GM23338 (cell line): Measurements from ENCODE around the gene PPP6R1.

Experiments
- EZH2 ChIP-seq: fragments of 200-600 bp; sonication (generic); IDR thresholded peaks from one replicate; pipeline ENCODE4 v1.8.0; 2017; ENCODE audit warnings: antibody characterized with exemption, mild to moderate bottlenecking, low read depth; ENCODE audit not compliant: unreplicated experiment
- EZH2phosphoT487 ChIP-seq: fragments of 200-600 bp; sonication (generic); IDR thresholded peaks from one replicate; pipeline ENCODE4 v1.8.1; 2018; ENCODE audit warnings: antibody characterized with exemption; ENCODE audit not compliant: unreplicated experiment
- JUNB ChIP-seq: IDR thresholded peaks from one replicate; pipeline ENCODE4 v1.6.1; 2016; ENCODE audit warnings: antibody characterized with exemption; ENCODE audit not compliant: unreplicated experiment
- POLR2AphosphoS5 ChIP-seq: IDR thresholded peaks from 2 replicates; pipeline ENCODE4 v1.6.1; 2016; ENCODE audit warnings: antibody characterized with exemption, low read depth
- REST ChIP-seq: IDR thresholded peaks from one replicate; pipeline ENCODE4 v1.6.1; 2018; ENCODE audit warnings: antibody characterized with exemption; ENCODE audit not compliant: unreplicated experiment
- TF ChIP-seq, protein P1 (sequence below), 2 experiments: fragments of 200-600 bp in 1 of 2; sonication (generic) in 1 of 2; conservative IDR thresholded peaks; 2 replicates each; pipeline versions ENCODE4 v1.5.1 to v1.6.1; 2016 to 2017; ENCODE audit warnings: antibody characterized with exemption in 2 of 2, low read depth in 2 of 2, mild to moderate bottlenecking in 2 of 2, moderate library complexity in 1 of 2
- TF ChIP-seq, protein P2 (sequence below): fragments of 250-450 bp; sonication (Bioruptor Pico); IDR thresholded peaks from 2 replicates; pipeline ENCODE4 v1.5.0; 2020; ENCODE audit warnings: mild to moderate bottlenecking, moderate library complexity

GRCh38 chr19:55266404-55266803 lies 7.6 kb upstream of the PPP6R1 start:
- TF ChIP-seq, protein P1, sequence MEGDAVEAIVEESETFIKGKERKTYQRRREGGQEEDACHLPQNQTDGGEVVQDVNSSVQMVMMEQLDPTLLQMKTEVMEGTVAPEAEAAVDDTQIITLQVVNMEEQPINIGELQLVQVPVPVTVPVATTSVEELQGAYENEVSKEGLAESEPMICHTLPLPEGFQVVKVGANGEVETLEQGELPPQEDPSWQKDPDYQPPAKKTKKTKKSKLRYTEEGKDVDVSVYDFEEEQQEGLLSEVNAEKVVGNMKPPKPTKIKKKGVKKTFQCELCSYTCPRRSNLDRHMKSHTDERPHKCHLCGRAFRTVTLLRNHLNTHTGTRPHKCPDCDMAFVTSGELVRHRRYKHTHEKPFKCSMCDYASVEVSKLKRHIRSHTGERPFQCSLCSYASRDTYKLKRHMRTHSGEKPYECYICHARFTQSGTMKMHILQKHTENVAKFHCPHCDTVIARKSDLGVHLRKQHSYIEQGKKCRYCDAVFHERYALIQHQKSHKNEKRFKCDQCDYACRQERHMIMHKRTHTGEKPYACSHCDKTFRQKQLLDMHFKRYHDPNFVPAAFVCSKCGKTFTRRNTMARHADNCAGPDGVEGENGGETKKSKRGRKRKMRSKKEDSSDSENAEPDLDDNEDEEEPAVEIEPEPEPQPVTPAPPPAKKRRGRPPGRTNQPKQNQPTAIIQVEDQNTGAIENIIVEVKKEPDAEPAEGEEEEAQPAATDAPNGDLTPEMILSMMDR (conservative IDR thresholded peaks at IDR 0.05; ENCODE audit: low read depth in 2 of 2): no peak
- no peak for TF ChIP-seq EZH2phosphoT487
- TF ChIP-seq EZH2: no peak
- TF ChIP-seq, protein P2, sequence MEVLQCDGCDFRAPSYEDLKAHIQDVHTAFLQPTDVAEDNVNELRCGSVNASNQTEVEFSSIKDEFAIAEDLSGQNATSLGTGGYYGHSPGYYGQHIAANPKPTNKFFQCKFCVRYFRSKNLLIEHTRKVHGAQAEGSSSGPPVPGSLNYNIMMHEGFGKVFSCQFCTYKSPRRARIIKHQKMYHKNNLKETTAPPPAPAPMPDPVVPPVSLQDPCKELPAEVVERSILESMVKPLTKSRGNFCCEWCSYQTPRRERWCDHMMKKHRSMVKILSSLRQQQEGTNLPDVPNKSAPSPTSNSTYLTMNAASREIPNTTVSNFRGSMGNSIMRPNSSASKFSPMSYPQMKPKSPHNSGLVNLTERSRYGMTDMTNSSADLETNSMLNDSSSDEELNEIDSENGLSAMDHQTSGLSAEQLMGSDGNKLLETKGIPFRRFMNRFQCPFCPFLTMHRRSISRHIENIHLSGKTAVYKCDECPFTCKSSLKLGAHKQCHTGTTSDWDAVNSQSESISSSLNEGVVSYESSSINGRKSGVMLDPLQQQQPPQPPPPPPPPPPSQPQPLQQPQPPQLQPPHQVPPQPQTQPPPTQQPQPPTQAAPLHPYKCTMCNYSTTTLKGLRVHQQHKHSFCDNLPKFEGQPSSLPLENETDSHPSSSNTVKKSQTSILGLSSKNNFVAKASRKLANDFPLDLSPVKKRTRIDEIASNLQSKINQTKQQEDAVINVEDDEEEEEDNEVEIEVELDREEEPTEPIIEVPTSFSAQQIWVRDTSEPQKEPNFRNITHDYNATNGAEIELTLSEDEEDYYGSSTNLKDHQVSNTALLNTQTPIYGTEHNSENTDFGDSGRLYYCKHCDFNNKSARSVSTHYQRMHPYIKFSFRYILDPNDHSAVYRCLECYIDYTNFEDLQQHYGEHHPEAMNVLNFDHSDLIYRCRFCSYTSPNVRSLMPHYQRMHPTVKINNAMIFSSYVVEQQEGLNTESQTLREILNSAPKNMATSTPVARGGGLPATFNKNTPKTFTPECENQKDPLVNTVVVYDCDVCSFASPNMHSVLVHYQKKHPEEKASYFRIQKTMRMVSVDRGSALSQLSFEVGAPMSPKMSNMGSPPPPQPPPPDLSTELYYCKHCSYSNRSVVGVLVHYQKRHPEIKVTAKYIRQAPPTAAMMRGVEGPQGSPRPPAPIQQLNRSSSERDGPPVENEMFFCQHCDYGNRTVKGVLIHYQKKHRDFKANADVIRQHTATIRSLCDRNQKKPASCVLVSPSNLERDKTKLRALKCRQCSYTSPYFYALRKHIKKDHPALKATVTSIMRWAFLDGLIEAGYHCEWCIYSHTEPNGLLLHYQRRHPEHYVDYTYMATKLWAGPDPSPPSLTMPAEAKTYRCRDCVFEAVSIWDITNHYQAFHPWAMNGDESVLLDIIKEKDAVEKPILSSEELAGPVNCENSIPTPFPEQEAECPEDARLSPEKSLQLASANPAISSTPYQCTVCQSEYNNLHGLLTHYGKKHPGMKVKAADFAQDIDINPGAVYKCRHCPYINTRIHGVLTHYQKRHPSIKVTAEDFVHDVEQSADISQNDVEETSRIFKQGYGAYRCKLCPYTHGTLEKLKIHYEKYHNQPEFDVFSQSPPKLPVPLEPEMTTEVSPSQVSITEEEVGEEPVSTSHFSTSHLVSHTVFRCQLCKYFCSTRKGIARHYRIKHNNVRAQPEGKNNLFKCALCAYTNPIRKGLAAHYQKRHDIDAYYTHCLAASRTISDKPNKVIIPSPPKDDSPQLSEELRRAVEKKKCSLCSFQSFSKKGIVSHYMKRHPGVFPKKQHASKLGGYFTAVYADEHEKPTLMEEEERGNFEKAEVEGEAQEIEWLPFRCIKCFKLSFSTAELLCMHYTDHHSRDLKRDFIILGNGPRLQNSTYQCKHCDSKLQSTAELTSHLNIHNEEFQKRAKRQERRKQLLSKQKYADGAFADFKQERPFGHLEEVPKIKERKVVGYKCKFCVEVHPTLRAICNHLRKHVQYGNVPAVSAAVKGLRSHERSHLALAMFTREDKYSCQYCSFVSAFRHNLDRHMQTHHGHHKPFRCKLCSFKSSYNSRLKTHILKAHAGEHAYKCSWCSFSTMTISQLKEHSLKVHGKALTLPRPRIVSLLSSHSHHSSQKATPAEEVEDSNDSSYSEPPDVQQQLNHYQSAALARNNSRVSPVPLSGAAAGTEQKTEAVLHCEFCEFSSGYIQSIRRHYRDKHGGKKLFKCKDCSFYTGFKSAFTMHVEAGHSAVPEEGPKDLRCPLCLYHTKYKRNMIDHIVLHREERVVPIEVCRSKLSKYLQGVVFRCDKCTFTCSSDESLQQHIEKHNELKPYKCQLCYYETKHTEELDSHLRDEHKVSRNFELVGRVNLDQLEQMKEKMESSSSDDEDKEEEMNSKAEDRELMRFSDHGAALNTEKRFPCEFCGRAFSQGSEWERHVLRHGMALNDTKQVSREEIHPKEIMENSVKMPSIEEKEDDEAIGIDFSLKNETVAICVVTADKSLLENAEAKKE (CRISPR knock-in tag): no peak
- TF ChIP-seq JUNB: no peak
- TF ChIP-seq REST: no peak
- TF ChIP-seq POLR2AphosphoS5: no peak
